T47D (cell line): ENCODE data around the gene VSIG10L.
A peak's percentile ranks its signal among the peaks of the same experiment; 100 is the strongest.

ENCODE experiments used
- DNase-seq, 2 experiments: peaks; one replicate each; pipeline versions ENCODE4 v3.0.0 to v3.0.0-alpha.2; 2011 to 2012; ENCODE audit warnings: low read depth in 1 of 2, low spot score in 1 of 2
- JUND ChIP-seq: IDR thresholded peaks from 2 replicates; pipeline ENCODE4 v1.6.1; 2012; ENCODE audit warnings: low read depth
- in situ Hi-C: cut with HindIII; loops from 2 replicates; pipeline ENCODE4 v1.10.0; 2016; ENCODE audit warnings: low sequenced_read_pairs, low pct_unique_long_range_greater_than_20kb

VSIG10L gene

DNA sequence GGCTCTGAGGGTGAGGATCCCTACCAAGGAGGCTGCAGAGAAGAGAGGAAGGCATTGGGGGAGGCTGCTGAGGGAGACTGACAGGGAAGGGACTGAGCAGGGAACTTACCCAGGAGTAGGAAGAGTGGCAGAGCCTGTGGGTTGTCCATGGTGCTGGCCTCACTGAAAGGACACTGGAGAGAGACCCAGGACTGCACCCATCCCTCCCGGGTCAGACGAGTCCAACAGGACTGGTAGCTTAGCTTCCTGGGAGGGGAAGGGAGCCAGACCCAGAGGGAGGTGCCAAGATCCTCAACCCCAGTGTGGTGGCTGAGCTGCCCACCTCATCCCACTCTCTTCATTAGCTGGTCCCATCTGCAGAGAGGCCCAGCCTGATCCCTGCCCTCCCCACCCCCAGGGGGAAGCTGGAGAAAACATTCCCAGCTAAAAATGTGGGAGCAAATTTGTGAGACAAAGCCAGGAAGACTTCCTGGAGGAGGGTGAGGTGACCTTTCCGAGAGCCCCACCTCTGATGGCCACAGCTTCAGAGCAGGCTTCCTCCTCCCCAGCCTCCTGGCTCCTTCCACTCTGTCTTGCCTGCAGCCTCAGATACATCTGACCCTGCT lies at the start of gene VSIG10L:
Gene VSIG10L (minus strand): TSS at position 164 of the 605 bp plus-strand sequence. CDS start 15 bp downstream, at position 149.
- in situ Hi-C loops: no loop called here
- peak; percentile 39 to 86 for DNase-seq

DNA sequence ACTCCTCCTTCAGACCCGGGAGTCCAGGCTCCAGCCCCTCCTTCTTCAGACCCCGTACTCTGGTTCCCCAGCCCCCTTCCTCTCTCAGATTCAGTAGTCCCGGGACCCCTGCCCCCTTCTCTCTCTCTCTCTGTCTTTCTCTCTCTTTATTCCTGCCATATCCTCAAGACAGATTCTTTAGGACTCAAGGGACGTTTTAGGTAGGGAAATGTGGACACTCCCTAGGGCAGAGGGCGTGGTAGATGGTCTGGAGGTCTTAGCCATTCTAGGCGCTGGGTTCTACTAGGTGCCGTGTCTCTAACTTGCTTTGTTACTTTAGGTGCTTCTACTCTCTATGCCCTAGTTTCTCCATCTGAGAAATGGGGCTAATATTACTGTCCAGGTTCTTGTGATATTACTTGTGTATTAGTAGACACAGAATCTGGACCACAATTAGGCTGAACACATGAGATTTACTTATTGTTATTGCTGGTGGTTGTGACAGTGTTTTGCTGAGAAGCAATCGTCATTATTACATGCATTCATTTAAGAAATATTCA lies 49.2 kb upstream of the VSIG10L start:
- in situ Hi-C loops: no loop called here
- TF ChIP-seq JUND: no peak
- DNase-seq: no peak

More for the DNA sequence above, at the start of gene VSIG10L:
- no peak for TF ChIP-seq JUND

- in situ Hi-C loops: no loop called here
- no peak for TF ChIP-seq JUND
- DNase-seq: no peak
These were observed 47.2 kb upstream of the VSIG10L start for GRCh38 chr19:51389143-51389542.

- no peak for DNase-seq
- TF ChIP-seq JUND: no peak
- in situ Hi-C loops: no loop called here
These were observed 46.0 kb upstream of the VSIG10L start, which contains the start of gene LIM2 for GRCh38 chr19:51387924-51388389. TSS of gene LIM2 (minus strand) at chr19:51387974. CDS start at chr19:51387443, 531 bp downstream.

GRCh38 chr19:51386882-51387520 lies 45.1 kb upstream of the VSIG10L start:
- TF ChIP-seq JUND: no peak
- in situ Hi-C loops: no loop called here
- no peak for DNase-seq

DNA sequence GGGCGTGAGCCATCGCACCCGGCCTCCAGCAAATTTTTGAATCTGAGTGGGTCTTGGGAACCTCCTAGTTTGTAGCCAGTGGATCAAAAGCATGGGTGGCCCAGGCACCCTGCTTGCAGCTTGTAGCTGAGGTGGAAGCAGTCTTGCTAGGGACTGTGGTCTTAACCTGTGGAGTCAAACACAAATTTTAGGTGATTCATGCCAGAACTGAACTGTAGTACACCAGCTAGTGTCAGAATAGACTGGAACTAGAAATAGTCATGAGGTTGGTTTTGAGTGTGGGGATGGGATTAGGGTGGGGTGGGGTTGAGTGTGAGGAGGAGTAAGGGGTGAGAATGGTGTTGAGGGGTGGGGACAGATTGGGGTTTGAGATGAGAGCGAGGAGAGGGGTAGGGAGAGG lies 40.1 kb upstream of the VSIG10L start:
- DNase-seq: no peak
- in situ Hi-C loops: no loop called here
- TF ChIP-seq JUND: no peak

DNA sequence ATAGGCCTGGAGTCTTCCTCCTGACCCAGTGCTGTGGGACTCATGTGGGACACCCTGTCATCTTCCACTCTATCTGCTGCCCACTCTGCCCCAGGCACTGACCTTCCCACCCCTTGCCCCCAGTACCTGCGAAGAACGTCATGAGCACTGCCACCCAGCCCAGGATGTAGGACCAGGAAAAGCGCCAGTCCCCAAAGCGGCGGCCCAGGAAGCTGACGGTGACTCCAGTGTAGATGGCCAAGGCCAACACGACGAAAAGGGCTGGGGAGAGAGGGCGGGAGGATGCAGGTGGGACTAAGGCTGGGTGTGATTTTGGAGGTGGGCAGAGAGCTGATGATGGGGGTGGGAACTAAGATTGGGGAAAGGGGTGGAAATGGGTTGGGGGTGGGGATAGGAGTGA lies 38.4 kb upstream of the VSIG10L start:
- no peak for TF ChIP-seq JUND
- DNase-seq: no peak
- in situ Hi-C loops: no loop called here

- no peak for DNase-seq
- in situ Hi-C loops: no loop called here
- no peak for TF ChIP-seq JUND
These were observed 35.5 kb upstream of the VSIG10L start for GRCh38 chr19:51377422-51377821.

DNA sequence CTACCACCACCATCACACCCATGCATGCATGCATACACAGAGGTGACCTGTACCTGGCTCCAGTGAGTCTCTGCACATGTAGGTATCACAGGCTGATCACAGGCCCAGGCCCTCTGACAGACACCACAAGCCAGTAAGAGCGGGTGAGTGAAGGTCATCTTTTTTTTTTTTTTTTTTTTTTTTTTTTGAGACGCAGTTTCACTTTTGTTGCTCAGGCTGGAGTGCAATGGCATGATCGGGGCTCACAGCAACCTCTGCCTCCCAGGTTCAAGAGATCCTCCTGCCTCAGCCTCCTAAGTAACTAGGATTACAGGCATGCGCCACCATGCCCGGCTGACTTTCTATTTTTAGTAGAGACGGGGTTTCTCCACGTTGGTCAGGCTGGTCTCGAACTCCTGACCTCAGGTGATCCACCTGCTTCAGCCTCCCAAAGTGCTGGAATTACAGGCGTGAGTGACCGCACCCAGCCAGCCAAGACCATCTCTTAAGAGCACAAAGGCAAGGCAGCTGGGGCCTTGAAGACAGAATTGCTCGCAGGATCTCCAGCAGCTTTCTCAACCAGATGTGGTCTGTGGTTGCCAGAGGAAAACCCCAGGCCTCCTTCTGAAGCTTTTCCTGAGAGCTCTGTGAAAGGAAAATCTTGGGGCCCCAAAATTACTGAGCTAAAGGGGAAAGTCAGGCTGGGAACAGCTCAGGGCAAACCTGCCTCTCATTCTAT lies 33.7 kb upstream of the VSIG10L start:
- in situ Hi-C loops: no loop called here
- no peak for DNase-seq

GRCh38 chr19:51372649-51373504 lies 30.9 kb upstream of the VSIG10L start, which contains the start of gene NKG7:
TSS of gene NKG7 (minus strand) at chr19:51372654. CDS start at chr19:51372535, 119 bp downstream.
- no peak for DNase-seq
- no peak for TF ChIP-seq JUND
- in situ Hi-C loops: no loop called here

More for the DNA sequence above, 33.7 kb upstream of the VSIG10L start:
- TF ChIP-seq JUND: no peak

- in situ Hi-C loops: no loop called here
- TF ChIP-seq JUND: no peak
- DNase-seq: no peak
These were observed 30.2 kb upstream of the VSIG10L start for GRCh38 chr19:51372021-51372648.

GRCh38 chr19:51371186-51371690 lies 29.3 kb upstream of the VSIG10L start:
- in situ Hi-C loops: no loop called here
- DNase-seq: no peak
- no peak for TF ChIP-seq JUND
